WTC11 (cell line): Measurements from ENCODE around the gene BACH2. TPM values are rescaled to one million over a fixed set of nuclear protein-coding genes. Genes with fewer than 3 reads are reported as not detected.

Experiments used
- ATAC-seq: fragments of 200-7000 bp; cut with Tn5 transposase; 2 replicates; pipeline ENCODE4 v1.10.0; 2021; ENCODE audit warnings: mild to moderate bottlenecking, moderate library complexity
- CTCF ChIA-PET: fragments of 300-600 bp; sonication (Branson Sonifier 250); formaldehyde crosslinking; loops from one replicate; lab custom pipeline; 2021; ENCODE audit warnings: antibody characterized with exemption; lab: Charles Lee
- POLR2A ChIA-PET: fragments of 350-600 bp; sonication (Branson Sonifier 250); formaldehyde crosslinking; loops from one replicate; lab custom pipeline; 2021; ENCODE audit warnings: antibody characterized with exemption; lab: Charles Lee
- DNase-seq: peaks from one replicate; pipeline ENCODE4 v3.0.0; 2021; ENCODE audit warnings: low spot score
- H3K27ac Mint-ChIP-seq: 2 replicates; pipeline ENCODE4 v1.8.0; 2021; ENCODE audit warnings: mixed read lengths
- H3K27me3 Mint-ChIP-seq: 2 replicates; pipeline ENCODE4 v1.8.0; 2021; ENCODE audit warnings: low read depth, mild to moderate bottlenecking, moderate library complexity, mixed read lengths
- H3K36me3 Mint-ChIP-seq: 2 replicates; pipeline ENCODE4 v1.8.0; 2021; ENCODE audit warnings: mixed read lengths
- H3K4me1 Mint-ChIP-seq: 2 replicates; pipeline ENCODE4 v1.8.0; 2022; ENCODE audit warnings: mixed read lengths
- H3K4me3 Mint-ChIP-seq: 2 replicates; pipeline ENCODE4 v1.8.0; 2021; ENCODE audit warnings: mild to moderate bottlenecking, moderate library complexity, mixed read lengths
- H3K9me3 Mint-ChIP-seq: 2 replicates; pipeline ENCODE4 v1.8.0; 2021; ENCODE audit warnings: mixed read lengths
- ATF6 ChIP-seq: sonication (generic); formaldehyde crosslinking; IDR thresholded peaks from 2 replicates; pipeline ENCODE4 v1.8.1; 2023; ENCODE audit warnings: mild to moderate bottlenecking, missing genetic modification reagents
- GRHL2 ChIP-seq: fragments of 250-450 bp; sonication (Bioruptor Pico); IDR thresholded peaks from 2 replicates; pipeline ENCODE4 v1.8.0; 2022; ENCODE audit warnings: mild to moderate bottlenecking, moderate library complexity; ENCODE audit not compliant: insufficient replicate concordance, severe bottlenecking
- MYBL2 ChIP-seq: sonication (generic); formaldehyde crosslinking; IDR thresholded peaks from 2 replicates; pipeline ENCODE4 v1.8.1; 2023; ENCODE audit warnings: mild to moderate bottlenecking, moderate library complexity, missing genetic modification reagents
- NFE2L1 ChIP-seq: sonication (generic); formaldehyde crosslinking; IDR thresholded peaks from 2 replicates; pipeline ENCODE4 v1.8.1; 2023; ENCODE audit warnings: missing genetic modification reagents
- NR2C2 ChIP-seq: sonication (generic); formaldehyde crosslinking; IDR thresholded peaks from 2 replicates; pipeline ENCODE4 v1.8.0; 2022; ENCODE audit warnings: mild to moderate bottlenecking, missing genetic modification reagents
- SMAD4 ChIP-seq: sonication (generic); formaldehyde crosslinking; IDR thresholded peaks from 2 replicates; pipeline ENCODE4 v1.8.0; 2022; ENCODE audit warnings: mild to moderate bottlenecking, missing genetic modification reagents
- ZNF138 ChIP-seq: sonication (generic); formaldehyde crosslinking; conservative IDR thresholded peaks from 2 replicates; pipeline ENCODE4 v1.8.1; 2022; ENCODE audit warnings: mild to moderate bottlenecking, moderate library complexity, missing genetic modification reagents
- ZNF263 ChIP-seq: sonication (generic); formaldehyde crosslinking; IDR thresholded peaks from 2 replicates; pipeline ENCODE4 v1.8.1; 2022; ENCODE audit warnings: low read depth, mild to moderate bottlenecking, moderate library complexity, missing genetic modification reagents
- ZNF512 ChIP-seq: sonication (generic); formaldehyde crosslinking; IDR thresholded peaks from 2 replicates; pipeline ENCODE4 v1.8.1; 2022; ENCODE audit warnings: missing genetic modification reagents, borderline replicate concordance
- total RNA-seq: library from RNA; stranded (reverse); gene quantifications from 3 replicates; pipeline ENCODE4 v1.2.3, GENCODE V29; 2021
- TF ChIP-seq, protein P1 (sequence below): fragments of 250-450 bp; sonication (Bioruptor Pico); IDR thresholded peaks from 2 replicates; pipeline ENCODE4 v1.9.0; 2021; ENCODE audit warnings: moderate library complexity, mild to moderate bottlenecking, inconsistent platforms, borderline replicate concordance
- TF ChIP-seq, protein P2 (sequence below): fragments of 250-450 bp; sonication (Bioruptor Pico); IDR thresholded peaks from 2 replicates; pipeline ENCODE4 v1.9.0; 2021; ENCODE audit warnings: mild to moderate bottlenecking
- TF ChIP-seq, protein P3 (sequence below): sonication (generic); formaldehyde crosslinking; IDR thresholded peaks from 2 replicates; pipeline ENCODE4 v1.8.0; 2022; ENCODE audit warnings: mild to moderate bottlenecking, missing genetic modification reagents

BACH2 gene
- total RNA-seq, 1 experiment from 2014 or later, result 5.9 TPM

DNA sequence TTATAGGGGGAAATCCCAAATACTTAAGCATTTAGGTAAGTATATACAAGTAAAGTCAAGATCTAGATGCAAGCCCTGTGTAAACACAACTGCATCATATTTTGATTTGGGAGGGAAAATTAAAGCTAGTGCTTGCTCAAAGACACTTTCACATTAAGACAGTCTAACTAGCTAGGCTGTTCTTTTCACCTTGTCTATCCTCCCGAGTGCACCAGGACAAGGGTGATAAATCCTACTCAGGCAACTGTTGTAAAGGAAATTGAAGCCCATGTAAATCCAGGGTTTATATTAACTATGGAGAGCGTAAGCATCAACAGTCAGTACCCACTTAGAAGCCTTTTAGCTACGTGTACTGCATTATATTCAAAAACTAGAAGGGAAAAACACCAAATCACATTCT lies 19.3 kb upstream of the BACH2 start (continued):
- no peak for TF ChIP-seq ATF6 (CRISPR knock-in tag)

DNA sequence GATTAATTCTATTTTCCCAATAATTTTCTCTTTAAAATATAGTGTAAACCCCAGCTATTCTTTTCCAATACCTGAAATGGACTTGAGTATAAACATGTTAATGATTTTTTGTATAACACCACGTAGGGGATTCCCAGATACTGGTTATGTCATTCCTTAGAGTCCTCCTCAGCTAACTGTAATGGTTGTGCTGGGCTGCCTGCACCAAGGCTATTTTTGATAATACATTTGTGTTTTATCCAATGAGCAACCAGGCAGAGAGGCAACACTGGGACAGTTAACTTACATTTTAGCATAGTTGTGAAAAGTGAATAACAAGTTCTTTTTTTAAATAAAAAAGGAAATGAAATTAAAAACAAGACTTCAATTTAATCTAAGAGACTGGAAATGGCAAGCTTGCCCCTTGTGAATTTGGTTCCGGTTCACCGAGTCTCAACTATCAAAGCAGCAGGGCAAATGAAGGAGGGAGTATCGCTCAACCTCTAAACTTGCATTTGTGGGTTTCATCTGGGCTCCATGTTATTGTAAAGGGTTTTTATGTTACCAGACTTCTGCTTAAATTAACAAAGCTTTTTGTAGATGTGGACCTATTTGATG lies 18.8 kb upstream of the BACH2 start:
- Mint-ChIP-seq H3K4me3 (no peak overlapping the region), H3K27ac (no peak overlapping the region), H3K4me1 (no peaks in the 10 kb centered on the region), H3K27me3 (no peaks in the 10 kb centered on the region; the same call in 1 of the 2 replicates), H3K9me3 (no peaks in the 10 kb centered on the region), H3K36me3 (no peaks in the 10 kb centered on the region)
- TF ChIP-seq SMAD4 (CRISPR knock-in tag) (no peak), NR2C2 (CRISPR knock-in tag) (no peak), ZNF512 (CRISPR knock-in tag) (no peak), ZNF263 (no peak), ZNF138 (CRISPR knock-in tag) (no peak)
- TF ChIP-seq, protein P1, sequence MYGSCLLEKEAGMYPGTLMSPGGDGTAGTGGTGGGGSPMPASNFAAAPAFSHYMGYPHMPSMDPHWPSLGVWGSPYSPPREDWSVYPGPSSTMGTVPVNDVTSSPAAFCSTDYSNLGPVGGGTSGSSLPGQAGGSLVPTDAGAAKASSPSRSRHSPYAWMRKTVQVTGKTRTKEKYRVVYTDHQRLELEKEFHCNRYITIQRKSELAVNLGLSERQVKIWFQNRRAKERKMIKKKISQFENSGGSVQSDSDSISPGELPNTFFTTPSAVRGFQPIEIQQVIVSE (CRISPR knock-in tag), result no peak
- TF ChIP-seq, protein P2, sequence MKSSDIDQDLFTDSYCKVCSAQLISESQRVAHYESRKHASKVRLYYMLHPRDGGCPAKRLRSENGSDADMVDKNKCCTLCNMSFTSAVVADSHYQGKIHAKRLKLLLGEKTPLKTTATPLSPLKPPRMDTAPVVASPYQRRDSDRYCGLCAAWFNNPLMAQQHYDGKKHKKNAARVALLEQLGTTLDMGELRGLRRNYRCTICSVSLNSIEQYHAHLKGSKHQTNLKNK (CRISPR knock-in tag), result no peak
- DNase-seq (no peak), ATAC-seq (no peak)
- CTCF ChIA-PET, result interaction anchor here (0.8 to 1.4 kb wide), 2 partner anchors 162 to 164 kb away, joined by 4 read pairs; no protein-coding TSS in a partner anchor
- POLR2A ChIA-PET, result no interaction called here

DNA sequence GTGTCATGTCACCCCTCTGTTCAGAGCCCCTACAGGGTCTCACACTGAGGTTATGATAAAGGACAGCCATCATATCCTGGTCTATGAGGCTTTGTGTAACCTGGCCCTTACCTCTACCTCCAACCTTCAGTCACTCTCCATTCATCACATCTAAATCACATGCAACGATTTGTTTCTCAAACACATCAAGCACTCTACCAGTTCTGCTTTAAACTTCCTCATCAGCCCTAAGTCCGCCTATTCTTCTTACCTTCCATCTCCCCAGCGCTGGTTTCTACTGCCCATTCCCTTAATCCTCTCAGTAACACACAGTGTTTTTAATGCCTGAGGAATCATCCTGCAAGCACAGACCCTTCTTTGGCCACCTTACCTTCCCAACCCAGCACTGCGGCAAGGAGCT lies 17.9 kb upstream of the BACH2 start:
- CTCF ChIA-PET, result no interaction called here

DNA sequence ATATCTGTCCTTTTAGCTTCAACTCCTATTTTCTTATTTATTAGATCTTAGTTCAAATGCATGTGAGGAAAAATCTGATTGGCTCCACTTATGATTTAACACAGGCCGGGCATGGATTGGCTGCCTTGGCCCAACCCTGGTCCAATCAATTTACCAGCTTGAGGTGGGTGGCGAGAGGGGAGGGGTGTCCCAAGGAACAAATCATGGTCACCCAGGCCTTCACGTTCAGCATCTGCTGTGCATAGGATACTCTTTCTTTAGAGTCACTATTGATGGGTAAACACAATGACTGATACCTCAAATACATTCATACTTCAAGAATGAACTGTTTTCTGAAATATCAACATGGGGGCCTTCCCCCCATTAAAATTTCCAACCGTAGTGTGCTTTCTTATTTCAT lies 14.9 kb upstream of the BACH2 start:
- Mint-ChIP-seq H3K4me1 (no peaks in the 10 kb centered on the region), H3K4me3 (no peak overlapping the region), H3K27ac (no peak overlapping the region)
- CTCF ChIA-PET, result no interaction called here
- TF ChIP-seq ATF6 (CRISPR knock-in tag), result no peak
- TF ChIP-seq NFE2L1 (CRISPR knock-in tag), result no peak
- TF ChIP-seq GRHL2 (CRISPR knock-in tag), result no peak
- TF ChIP-seq, protein P3, sequence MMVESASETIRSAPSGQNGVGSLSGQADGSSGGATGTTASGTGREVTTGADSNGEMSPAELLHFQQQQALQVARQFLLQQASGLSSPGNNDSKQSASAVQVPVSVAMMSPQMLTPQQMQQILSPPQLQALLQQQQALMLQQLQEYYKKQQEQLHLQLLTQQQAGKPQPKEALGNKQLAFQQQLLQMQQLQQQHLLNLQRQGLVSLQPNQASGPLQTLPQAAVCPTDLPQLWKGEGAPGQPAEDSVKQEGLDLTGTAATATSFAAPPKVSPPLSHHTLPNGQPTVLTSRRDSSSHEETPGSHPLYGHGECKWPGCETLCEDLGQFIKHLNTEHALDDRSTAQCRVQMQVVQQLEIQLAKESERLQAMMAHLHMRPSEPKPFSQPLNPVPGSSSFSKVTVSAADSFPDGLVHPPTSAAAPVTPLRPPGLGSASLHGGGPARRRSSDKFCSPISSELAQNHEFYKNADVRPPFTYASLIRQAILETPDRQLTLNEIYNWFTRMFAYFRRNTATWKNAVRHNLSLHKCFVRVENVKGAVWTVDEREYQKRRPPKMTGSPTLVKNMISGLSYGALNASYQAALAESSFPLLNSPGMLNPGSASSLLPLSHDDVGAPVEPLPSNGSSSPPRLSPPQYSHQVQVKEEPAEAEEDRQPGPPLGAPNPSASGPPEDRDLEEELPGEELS (CRISPR knock-in tag), result no peak
- TF ChIP-seq MYBL2 (CRISPR knock-in tag), result no peak
- TF ChIP-seq, all 79 proteins: peak for 0
- DNase-seq, result no peak
- POLR2A ChIA-PET, result no interaction called here
- Mint-ChIP-seq H3K36me3 (no peaks in the 10 kb centered on the region), H3K27me3 (peaks cover 3% of the 10 kb centered on the region; the same call in 1 of the 2 replicates), H3K9me3 (no peaks in the 10 kb centered on the region)
- no peak for ATAC-seq

More for the DNA sequence above, 17.9 kb upstream of the BACH2 start:
- no peaks in the 10 kb centered on the region for H3K4me1 Mint-ChIP-seq
- POLR2A ChIA-PET, result no interaction called here
- H3K27me3 Mint-ChIP-seq, result no peaks in the 10 kb centered on the region; the same call in 1 of the 2 replicates
- ATAC-seq, result no peak
- TF ChIP-seq ZNF512 (CRISPR knock-in tag), result no peak
- no peaks in the 10 kb centered on the region for H3K9me3 Mint-ChIP-seq
- DNase-seq, result no peak
- H3K36me3 Mint-ChIP-seq, result no peaks in the 10 kb centered on the region
- no peak overlapping the region for H3K27ac Mint-ChIP-seq
- H3K4me3 Mint-ChIP-seq, result no peak overlapping the region
